ENCODE data around the gene HDAC4.
A peak's percentile ranks its signal among the peaks of the same experiment; 100 is the strongest.

HDAC4 gene

DNA sequence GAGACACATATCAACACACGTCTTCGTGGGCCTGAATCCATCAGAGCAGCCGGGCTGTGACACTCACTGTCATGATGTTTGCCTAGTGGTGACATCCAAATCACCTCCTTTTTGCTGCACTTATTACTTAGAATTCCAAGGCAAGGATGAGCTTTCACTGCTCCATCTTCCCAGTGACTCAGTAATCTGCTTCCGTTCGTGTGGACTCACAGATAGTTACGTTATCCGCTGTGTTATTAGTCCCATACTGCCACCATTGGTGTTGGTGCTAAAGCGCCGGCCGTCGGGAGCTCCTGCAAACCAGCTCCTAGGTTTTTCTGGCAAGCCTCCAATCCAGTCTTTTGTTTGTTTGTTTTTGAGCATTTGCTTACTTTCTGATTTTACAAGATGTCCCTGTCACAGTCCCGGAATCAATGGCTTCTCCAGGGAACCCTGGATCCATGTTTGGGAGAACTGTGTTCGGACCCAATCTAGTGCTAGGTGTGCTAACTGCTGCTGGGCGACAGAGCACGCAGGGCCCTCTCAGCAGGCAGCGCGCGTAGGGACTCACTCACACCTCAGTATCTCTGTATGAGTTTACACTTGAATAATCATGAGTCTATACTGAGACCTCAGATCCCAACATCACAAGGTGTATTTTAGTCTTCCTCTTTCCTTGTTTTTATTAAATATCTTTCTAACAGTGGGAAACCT is 42.6 kb downstream of the HDAC4 start:
- no peak for TF ChIP-seq ZFX (IDR thresholded peaks at IDR 0.05; ENCODE audit: borderline replicate concordance)
- TF ChIP-seq, protein P1, sequence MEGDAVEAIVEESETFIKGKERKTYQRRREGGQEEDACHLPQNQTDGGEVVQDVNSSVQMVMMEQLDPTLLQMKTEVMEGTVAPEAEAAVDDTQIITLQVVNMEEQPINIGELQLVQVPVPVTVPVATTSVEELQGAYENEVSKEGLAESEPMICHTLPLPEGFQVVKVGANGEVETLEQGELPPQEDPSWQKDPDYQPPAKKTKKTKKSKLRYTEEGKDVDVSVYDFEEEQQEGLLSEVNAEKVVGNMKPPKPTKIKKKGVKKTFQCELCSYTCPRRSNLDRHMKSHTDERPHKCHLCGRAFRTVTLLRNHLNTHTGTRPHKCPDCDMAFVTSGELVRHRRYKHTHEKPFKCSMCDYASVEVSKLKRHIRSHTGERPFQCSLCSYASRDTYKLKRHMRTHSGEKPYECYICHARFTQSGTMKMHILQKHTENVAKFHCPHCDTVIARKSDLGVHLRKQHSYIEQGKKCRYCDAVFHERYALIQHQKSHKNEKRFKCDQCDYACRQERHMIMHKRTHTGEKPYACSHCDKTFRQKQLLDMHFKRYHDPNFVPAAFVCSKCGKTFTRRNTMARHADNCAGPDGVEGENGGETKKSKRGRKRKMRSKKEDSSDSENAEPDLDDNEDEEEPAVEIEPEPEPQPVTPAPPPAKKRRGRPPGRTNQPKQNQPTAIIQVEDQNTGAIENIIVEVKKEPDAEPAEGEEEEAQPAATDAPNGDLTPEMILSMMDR (IDR thresholded peaks at IDR 0.05): peak; percentile 51
- H3K27ac ChIP-seq: peak overlapping the region; percentile 30; the same call in 1 of the 2 replicates

- H3K27ac ChIP-seq: no peak overlapping the region
- TF ChIP-seq ZFX (IDR thresholded peaks at IDR 0.05; ENCODE audit: borderline replicate concordance): no peak
- TF ChIP-seq, protein P1 (IDR thresholded peaks at IDR 0.05): no peak
Observed at GRCh38 chr2:239355724-239356123, 45.1 kb downstream of the HDAC4 start.

GRCh38 chr2:239355139-239355538 is 45.7 kb downstream of the HDAC4 start:
- TF ChIP-seq, protein P1 (IDR thresholded peaks at IDR 0.05): no peak
- TF ChIP-seq ZFX (IDR thresholded peaks at IDR 0.05; ENCODE audit: borderline replicate concordance): no peak
- no peak overlapping the region for H3K27ac ChIP-seq

DNA sequence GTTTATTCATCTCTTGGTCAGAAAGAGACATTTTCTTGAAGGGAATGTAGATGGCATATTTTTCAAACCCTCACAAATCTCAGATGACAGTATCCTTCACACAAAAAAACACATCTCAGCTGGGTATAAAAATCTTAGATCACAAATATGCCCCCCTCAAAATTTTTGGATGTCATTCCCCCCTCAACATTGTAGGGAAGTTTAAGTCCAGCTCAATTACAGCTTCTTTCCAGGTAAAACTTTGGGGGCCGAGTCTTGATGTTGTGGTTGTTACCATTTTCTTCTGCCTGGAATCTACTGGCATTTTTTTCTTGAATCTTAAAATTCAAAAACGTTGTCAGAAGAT is 46.1 kb downstream of the HDAC4 start:
- H3K27ac ChIP-seq: no peak overlapping the region
- TF ChIP-seq, protein P1 (IDR thresholded peaks at IDR 0.05): no peak
- TF ChIP-seq ZFX (IDR thresholded peaks at IDR 0.05; ENCODE audit: borderline replicate concordance): no peak

DNA sequence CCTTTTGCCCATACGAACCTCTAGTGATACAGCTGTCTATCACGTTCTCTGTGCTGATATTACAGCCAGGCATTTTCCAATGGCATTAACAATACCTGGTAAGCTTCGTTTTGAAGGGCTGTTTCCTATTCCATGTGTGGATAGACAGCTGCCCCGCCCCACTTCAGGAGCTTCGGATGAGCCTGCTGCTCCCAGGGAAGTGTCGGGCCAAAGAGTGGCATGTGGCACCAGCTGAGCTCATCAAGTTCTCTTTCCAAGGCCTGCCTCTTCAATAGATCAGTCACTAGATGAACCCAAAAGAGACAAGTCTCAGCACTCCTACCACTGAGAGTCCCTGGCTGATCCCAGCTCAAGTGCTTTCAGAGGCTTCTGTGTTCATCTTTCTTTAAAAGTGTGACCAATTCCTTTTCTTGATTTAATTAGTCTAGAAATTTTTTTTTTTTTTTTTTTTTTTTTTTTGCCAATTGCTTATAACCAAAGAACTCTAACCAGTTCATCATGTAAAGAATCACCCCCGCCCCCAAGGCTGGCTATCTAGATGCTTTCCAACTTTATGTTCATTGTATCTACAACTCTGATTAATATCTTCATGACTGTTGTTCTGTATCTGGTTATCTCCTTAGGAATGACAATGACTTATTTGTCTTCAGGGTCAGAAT is 46.6 kb downstream of the HDAC4 start:
- H3K27ac ChIP-seq: no peak overlapping the region
- no peak for TF ChIP-seq ZFX (IDR thresholded peaks at IDR 0.05; ENCODE audit: borderline replicate concordance)
- TF ChIP-seq, protein P1 (IDR thresholded peaks at IDR 0.05): no peak

GRCh38 chr2:239353692-239354091 is 47.1 kb downstream of the HDAC4 start:
- no peak overlapping the region for H3K27ac ChIP-seq
- TF ChIP-seq ZFX (IDR thresholded peaks at IDR 0.05; ENCODE audit: borderline replicate concordance): no peak
- TF ChIP-seq, protein P1 (IDR thresholded peaks at IDR 0.05): no peak

DNA sequence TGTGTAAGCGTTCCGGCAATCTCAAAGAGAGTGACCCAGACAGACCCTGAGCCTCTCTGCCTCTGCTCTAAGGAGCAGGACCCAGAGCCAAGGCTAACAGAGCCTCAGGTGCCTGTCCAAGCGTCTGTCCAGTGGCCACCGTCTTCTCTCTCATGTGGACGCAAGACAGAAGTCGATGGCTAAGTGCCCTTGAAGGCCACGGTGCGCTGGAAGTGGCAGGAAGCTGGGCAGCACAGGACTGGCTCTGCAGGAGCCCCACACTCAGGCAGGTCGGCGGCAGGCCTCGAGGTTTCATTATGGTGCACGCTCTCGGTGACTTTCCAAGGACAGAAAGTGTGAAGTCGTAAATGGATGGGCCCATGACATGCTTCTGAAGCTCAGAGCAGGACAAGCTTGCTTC is 49.1 kb downstream of the HDAC4 start:
- TF ChIP-seq, protein P1 (IDR thresholded peaks at IDR 0.05): no peak
- no peak for TF ChIP-seq ZFX (IDR thresholded peaks at IDR 0.05; ENCODE audit: borderline replicate concordance)
- H3K27ac ChIP-seq: no peak overlapping the region

Measured in 22Rv1 (cell line).